IPS-15b (cell line): ENCODE data around the gene OR1D5.
"Not testable (repeated sequence)": the region's sequence is repeated elsewhere in the genome, so short reads cannot be mapped to it uniquely, and the experiment has no call there.

ENCODE experiments used
- H3K27me3 ChIP-seq: one replicate; pipeline ENCODE4 v1.6.1; 2013; ENCODE audit warnings: low read length; ENCODE audit not compliant: control insufficient read depth, insufficient read depth
- H3K36me3 ChIP-seq: one replicate; pipeline ENCODE4 v1.6.1; 2013; ENCODE audit warnings: low read length; ENCODE audit not compliant: control insufficient read depth, insufficient read depth
- H3K4me1 ChIP-seq: one replicate; pipeline ENCODE4 v1.6.1; 2013; ENCODE audit warnings: mild to moderate bottlenecking, low read length; ENCODE audit not compliant: control insufficient read depth, insufficient read depth
- H3K4me3 ChIP-seq: one replicate; pipeline ENCODE4 v1.5.1; 2013; ENCODE audit warnings: low read depth, low read length
- H3K9ac ChIP-seq: one replicate; pipeline ENCODE4 v1.6.1; 2013; ENCODE audit warnings: low read depth, mild to moderate bottlenecking, low read length
- H3K9me3 ChIP-seq: one replicate; pipeline ENCODE4 v1.6.1; 2013; ENCODE audit warnings: mild to moderate bottlenecking, low read length; ENCODE audit not compliant: control insufficient read depth, insufficient read depth

Gene OR1D5, protein sequence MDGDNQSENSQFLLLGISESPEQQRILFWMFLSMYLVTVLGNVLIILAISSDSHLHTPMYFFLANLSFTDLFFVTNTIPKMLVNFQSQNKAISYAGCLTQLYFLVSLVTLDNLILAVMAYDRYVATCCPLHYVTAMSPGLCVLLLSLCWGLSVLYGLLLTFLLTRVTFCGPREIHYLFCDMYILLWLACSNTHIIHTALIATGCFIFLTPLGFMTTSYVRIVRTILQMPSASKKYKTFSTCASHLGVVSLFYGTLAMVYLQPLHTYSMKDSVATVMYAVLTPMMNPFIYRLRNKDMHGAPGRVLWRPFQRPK

DNA sequence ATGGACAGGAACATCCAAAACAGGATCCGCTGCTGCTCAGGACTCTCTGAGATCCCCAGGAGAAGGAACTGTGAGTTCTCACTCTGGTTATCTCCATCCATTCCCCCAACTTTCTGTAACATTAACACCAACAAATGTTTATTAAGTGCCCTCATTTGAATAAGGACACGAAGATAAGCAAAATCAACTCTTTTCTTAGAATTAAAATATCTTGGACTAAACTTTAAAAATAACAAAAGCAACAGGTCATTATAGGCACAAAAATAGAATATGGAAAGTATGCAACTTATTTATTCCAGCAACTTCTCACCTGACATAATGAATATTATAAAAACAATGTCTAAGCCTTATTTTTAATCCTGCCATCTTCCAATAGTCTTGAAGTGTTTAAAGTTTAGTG lies at the start of gene OR1D5:
Gene OR1D5, minus strand, starts transcription at position 101 of the 400 bp plus-strand sequence. Its CDS starts 0 bp downstream, at position 101.
- not testable (repeated sequence) for H3K27me3 ChIP-seq, H3K9ac ChIP-seq, H3K4me1 ChIP-seq, H3K9me3 ChIP-seq, H3K36me3 ChIP-seq, H3K4me3 ChIP-seq

DNA sequence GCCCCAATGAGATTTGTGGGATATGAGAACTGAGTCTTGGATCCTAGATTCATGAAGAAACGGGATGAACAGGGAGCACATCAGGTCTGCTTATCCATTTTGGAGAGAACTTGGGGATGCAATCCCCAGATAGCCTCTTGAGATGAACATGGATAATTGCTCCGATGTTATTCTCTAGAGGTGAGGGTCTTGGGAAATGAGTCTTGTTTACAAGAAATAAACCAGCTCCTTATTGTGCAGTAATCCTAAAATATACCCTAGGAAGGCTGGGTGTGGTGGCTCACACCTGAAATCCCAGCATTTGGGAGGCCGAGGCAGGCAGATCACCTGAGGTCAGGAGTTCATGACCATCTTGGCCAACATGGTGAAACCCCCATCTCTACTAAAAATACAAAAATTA lies 40.9 kb upstream of the OR1D5 start, which contains the start of gene OR1D2:
Gene OR1D2, minus strand, starts transcription at position 101 of the 400 bp plus-strand sequence. CDS start 11,426 bp downstream, outside the sequence.
- H3K9ac ChIP-seq: no peak within 1 kb of the TSS
- H3K4me3 ChIP-seq: no peak within 1 kb of the TSS
- H3K36me3 ChIP-seq: no peaks in the 10 kb centered on the region
- H3K9me3 ChIP-seq: peaks cover 5% of the 10 kb centered on the region
- H3K4me1 ChIP-seq: no peaks in the 10 kb centered on the region
- H3K27me3 ChIP-seq: no peaks in the 10 kb centered on the region

DNA sequence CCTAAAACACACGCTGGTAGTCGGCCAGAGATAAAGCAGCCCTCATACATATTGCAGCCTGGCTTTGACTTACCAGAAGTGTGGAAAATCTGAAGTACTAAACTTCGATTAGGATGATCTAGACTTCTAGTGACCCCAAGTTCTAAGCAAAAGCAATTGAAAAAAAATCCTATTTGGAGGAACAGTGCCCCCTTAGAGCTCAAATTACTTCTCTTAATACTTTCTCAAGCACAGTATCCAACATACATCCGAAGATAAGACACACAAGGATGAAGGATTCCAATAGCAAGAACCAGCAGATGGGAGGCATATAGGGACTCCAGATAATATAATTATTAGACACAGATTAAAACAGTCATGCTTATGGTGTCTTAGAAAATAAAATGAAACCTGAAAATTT lies 10.4 kb upstream of the OR1D5 start:
- H3K36me3 ChIP-seq, H3K9me3 ChIP-seq, H3K27me3 ChIP-seq, H3K4me1 ChIP-seq, H3K9ac ChIP-seq, H3K4me3 ChIP-seq: not testable (repeated sequence)

DNA sequence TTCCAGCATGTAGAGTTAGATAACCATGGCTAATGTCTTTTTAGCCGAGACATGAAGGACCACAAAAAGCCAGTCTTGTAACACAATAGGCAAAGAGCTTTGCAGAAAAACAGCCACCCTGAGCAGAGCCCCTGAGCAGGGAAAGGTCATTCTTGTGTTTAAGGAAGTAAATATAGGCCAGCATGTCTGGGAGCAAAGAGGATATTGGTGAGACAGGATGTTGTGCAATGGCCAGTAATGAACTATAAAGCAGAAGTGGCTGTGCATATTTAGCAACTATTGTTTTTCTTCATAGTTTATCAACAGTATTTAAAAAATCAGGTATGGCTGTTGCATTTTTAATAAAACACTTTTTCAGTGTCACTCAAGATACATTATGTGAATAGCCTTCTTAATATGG lies 1.8 kb upstream of the OR1D5 start:
- not testable (repeated sequence) for H3K9me3 ChIP-seq, H3K4me1 ChIP-seq, H3K36me3 ChIP-seq, H3K9ac ChIP-seq, H3K27me3 ChIP-seq, H3K4me3 ChIP-seq

DNA sequence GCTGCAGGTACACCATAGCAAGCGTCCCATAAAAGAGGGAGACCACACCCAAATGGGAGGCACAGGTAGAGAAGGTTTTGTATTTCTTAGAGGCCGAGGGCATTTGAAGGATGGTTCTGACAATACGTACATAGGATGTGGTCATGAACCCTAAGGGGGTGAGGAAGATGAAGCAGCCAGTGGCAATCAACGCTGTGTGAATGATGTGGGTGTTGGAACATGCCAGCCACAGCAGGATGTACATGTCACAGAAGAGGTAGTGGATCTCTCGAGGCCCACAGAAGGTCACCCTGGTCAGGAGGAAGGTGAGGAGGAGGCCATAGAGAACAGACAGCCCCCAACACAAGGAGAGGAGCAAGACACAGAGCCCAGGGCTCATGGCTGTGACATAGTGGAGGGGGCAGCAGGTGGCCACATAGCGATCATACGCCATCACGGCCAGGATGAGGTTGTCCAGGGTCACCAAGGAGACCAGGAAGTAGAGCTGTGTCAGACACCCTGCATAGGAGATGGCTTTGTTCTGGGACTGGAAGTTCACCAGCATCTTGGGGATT lies 506 bp downstream of the OR1D5 start:
- not testable (repeated sequence) for H3K36me3 ChIP-seq, H3K9me3 ChIP-seq, H3K4me3 ChIP-seq, H3K9ac ChIP-seq, H3K4me1 ChIP-seq, H3K27me3 ChIP-seq

DNA sequence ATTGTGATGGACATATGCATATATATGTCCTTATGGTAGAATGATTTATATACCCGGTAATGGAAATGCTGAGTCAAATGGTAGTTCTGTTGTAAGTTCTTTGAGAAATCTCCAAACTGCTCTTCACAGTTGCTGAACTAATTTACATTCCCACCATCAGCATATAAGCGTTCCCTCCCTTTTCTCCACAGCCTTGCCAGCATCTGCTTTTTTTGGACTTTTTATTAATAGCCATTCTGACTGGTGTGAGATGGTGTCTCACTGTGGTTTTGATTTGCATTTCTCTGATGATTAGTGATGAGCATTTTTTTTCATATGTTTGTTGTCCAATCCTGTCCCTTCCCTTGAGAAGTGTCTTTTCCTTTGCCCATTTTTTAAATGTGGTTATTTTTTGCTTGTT lies 8.5 kb downstream of the OR1D5 start:
- not testable (repeated sequence) for H3K9ac ChIP-seq

DNA sequence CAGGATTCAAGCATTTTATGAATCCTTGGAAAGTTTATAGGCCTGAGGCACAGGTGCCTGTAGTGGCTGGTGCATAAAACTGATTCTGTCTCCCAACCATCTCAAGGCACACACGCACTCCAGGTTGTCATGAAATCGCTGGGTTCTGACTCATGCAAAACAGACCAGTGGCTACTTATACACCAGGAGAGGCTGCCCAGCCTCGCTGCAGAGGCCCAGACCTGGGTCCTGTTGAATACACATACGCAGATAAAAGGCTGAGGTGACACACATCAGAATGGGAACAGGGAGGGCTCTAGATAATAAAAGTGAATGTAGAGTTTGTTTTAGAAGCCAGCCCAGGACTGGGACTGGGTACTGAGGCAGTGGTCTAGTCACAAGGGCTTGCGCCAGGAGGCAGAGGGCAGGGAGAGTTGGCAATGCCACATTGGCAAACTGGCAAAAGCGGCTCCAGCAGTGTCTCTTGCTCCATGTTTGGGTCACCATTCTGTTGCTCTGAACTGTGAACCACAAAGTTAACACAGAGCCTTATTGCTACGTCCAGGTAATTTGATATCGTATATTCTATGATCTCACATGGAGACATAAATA lies 13.6 kb downstream of the OR1D5 start:
- H3K4me1 ChIP-seq: no peaks in the 10 kb centered on the region
- H3K9ac ChIP-seq: peak overlapping the region; percentile 90
- no peaks in the 10 kb centered on the region for H3K36me3 ChIP-seq
- peak overlapping the region; percentile 94 for H3K4me3 ChIP-seq
- no peaks in the 10 kb centered on the region for H3K9me3 ChIP-seq
- H3K27me3 ChIP-seq: no peaks in the 10 kb centered on the region

More for the DNA sequence above, 8.5 kb downstream of the OR1D5 start:
- H3K9me3 ChIP-seq, H3K4me1 ChIP-seq, H3K27me3 ChIP-seq, H3K36me3 ChIP-seq, H3K4me3 ChIP-seq: not testable (repeated sequence)

DNA sequence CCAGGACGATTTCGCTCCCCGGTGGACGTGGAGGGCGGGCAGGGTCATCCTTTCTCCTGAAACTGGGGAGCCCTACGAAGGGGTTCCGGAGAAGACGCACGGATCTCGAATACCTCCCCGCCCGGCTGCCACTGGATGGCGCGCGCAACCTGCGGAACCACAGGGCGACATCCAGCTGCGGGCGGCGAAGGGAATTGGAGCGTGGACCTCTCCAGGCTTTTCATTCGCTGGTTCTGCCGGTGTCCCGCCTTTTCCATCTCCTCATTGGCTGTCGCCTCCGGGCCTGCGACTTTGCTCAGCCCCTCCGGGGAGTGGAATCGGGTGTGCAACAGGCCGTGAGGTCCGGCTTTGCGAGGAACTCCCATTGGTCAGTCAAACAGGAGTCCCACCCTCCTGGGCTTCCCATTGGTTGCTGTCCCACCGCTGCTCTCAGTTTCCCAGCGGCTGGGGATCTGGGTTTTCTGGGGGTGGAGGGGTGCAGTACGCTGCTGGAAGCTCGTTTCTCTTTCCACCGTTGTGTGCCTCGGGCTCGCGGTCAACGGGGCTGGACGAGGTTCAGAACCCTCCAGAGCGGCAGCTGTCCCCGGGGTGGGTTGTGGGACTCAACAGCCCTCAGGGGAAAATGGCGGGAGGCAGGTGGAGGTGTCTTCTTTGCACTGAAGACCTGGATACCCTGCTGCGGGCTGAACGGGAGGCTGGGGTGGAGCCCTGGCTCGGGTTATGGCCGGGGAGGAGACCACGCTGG lies 14.5 kb downstream of the OR1D5 start:
- no peaks in the 10 kb centered on the region for H3K36me3 ChIP-seq
- no peaks in the 10 kb centered on the region for H3K27me3 ChIP-seq
- peak overlapping the region; percentile 90 for H3K9ac ChIP-seq
- H3K4me1 ChIP-seq: no peaks in the 10 kb centered on the region
- no peaks in the 10 kb centered on the region for H3K9me3 ChIP-seq
- H3K4me3 ChIP-seq: peak overlapping the region; percentile 94

DNA sequence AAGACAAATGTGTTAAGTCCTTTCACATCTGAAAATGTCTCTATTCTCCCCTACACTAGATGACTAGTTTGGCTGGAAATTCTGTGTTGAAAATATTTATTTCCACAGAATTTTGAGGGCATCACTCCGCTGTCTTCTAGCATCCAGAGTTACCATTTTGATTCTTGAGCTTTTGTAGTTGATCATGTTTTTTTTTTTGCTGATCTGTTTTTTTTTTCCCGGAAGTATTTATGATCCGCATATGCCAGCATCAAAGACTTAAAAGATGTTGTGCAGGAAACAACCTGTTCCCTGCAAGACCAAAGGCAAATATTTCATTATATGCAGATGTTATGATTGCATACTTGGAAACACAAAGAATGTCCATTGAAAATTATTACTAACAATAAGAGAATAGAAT lies 16.7 kb downstream of the OR1D5 start:
- H3K9me3 ChIP-seq: no peaks in the 10 kb centered on the region
- no peak overlapping the region for H3K4me3 ChIP-seq
- no peaks in the 10 kb centered on the region for H3K36me3 ChIP-seq
- no peaks in the 10 kb centered on the region for H3K27me3 ChIP-seq
- H3K4me1 ChIP-seq: no peaks in the 10 kb centered on the region
- H3K9ac ChIP-seq: no peak overlapping the region

DNA sequence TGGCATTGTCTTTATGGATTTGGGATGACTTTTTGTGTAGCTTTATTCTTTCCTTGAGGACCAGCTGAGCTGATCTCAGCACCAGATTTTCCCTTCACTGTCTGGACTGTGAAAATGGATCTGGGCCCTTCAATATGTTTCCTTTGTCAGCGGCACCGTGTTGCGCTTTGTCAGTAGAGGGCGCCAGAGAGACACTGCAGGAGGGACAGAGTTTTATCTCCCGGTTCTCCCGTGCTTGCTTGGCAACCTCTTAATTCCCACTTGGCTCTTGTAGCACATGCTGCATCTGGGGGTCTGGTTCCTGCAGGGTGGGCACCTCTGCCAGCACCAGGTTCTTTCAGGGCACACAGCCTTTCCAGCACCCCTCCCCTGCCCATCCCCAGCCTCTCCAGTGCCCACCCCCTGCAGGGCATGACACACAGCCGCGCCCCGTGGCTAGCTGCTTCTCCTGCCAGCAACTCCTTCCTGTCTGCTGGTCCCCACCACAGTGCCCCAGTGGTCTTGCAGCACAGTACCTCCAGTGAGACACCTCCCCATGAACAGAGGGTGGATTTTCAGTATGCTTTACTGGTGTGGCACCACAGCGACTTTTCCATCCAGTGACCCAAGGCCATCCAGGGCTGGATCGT lies 19.6 kb downstream of the OR1D5 start:
- Histone ChIP-seq H3K4me3 (no peak overlapping the region), H3K4me1 (no peaks in the 10 kb centered on the region), H3K36me3 (no peaks in the 10 kb centered on the region), H3K9ac (no peak overlapping the region), H3K9me3 (no peaks in the 10 kb centered on the region), H3K27me3 (no peaks in the 10 kb centered on the region)

DNA sequence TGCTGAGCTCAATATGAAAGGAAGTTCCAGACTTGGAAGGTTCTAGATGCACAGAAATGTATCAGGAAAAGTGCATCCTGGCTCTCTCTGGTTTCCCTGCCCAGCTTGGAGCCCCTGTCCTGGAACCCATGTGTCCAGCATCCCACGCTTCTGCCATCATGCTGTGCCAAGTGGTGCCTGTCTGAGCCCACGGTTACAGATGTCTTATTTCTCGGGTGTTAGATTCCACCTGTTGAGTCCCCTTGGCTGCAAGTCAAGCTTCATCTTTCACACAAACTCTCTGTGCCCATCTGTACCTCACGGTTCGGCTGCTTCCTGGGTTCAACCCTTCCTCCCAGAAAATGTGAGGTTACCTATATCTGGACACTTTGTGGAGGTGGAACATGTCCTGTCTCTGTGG lies 22.5 kb downstream of the OR1D5 start:
- Histone ChIP-seq H3K36me3 (no peaks in the 10 kb centered on the region), H3K9ac (no peak overlapping the region), H3K27me3 (no peaks in the 10 kb centered on the region), H3K4me3 (no peak overlapping the region), H3K9me3 (no peaks in the 10 kb centered on the region), H3K4me1 (no peaks in the 10 kb centered on the region)
